SHP77 (cell line): ENCODE data around the gene RALGPS1.

Experiments used
- DNase-seq, 2 experiments: peaks; one replicate each; lab custom pipeline; 2025; lab: John Stamatoyannopoulos, UW

The RALGPS1 gene

GRCh38 chr9:127205952-127206351 is 291.4 kb downstream of the RALGPS1 start:
- DNase-seq = no peak

- no peak for DNase-seq
Measured at GRCh38 chr9:127206666-127207065, 292.1 kb downstream of the RALGPS1 start.

GRCh38 chr9:127207734-127208410 is 293.3 kb downstream of the RALGPS1 start:
- DNase-seq = no peak

GRCh38 chr9:127208416-127208815 is 293.8 kb downstream of the RALGPS1 start:
- DNase-seq = no peak

- DNase-seq = no peak
Measured at GRCh38 chr9:127209220-127209619, 294.6 kb downstream of the RALGPS1 start.

GRCh38 chr9:127209948-127210640 is 295.5 kb downstream of the RALGPS1 start:
- DNase-seq = no peak

- DNase-seq = no peak
Measured at GRCh38 chr9:127210851-127211730, 296.5 kb downstream of the RALGPS1 start.

- DNase-seq = no peak
Measured at GRCh38 chr9:127211983-127212382, 297.4 kb downstream of the RALGPS1 start.

GRCh38 chr9:127212453-127212852 is 297.9 kb downstream of the RALGPS1 start:
- DNase-seq = no peak

GRCh38 chr9:127213859-127214258 is 299.3 kb downstream of the RALGPS1 start:
- no peak for DNase-seq

GRCh38 chr9:127214421-127215267 is 300.1 kb downstream of the RALGPS1 start:
- peak; percentile 43 to 57 for DNase-seq

GRCh38 chr9:127215268-127216209 is 301.0 kb downstream of the RALGPS1 start:
- DNase-seq = no peak

GRCh38 chr9:127216210-127216887 is 301.8 kb downstream of the RALGPS1 start:
- DNase-seq = no peak

- DNase-seq = no peak
Measured at GRCh38 chr9:127216888-127217217, 302.3 kb downstream of the RALGPS1 start.

GRCh38 chr9:127218818-127219217 is 304.2 kb downstream of the RALGPS1 start:
- DNase-seq = no peak

- DNase-seq = no peak
Measured at GRCh38 chr9:127219520-127219919, 304.9 kb downstream of the RALGPS1 start.

- DNase-seq = no peak
Measured at GRCh38 chr9:127221695-127222094, 307.1 kb downstream of the RALGPS1 start.

GRCh38 chr9:127222388-127223095 is 308.0 kb downstream of the RALGPS1 start:
- DNase-seq = no peak

- DNase-seq = no peak
Measured at GRCh38 chr9:127223266-127223665, 308.7 kb downstream of the RALGPS1 start.

- peak in 1 of 2 experiments; percentile 38 for DNase-seq
Measured at GRCh38 chr9:127223810-127224177, 309.2 kb downstream of the RALGPS1 start.
